Activated CD4-positive, alpha-beta memory T cell treated with anti-CD3 and anti-CD28 coated beads, Interleukin-2, amount 10 ng/mL, durations not matched to agents 7 days and 5 days (primary cell): ENCODE data around the gene SERPINA4. TPM values are rescaled to one million over a fixed set of nuclear protein-coding genes. Genes with fewer than 3 reads are reported as not detected.

Experiments used
- CTCF ChIA-PET: fragments of 350-600 bp; sonication (Branson Sonifier 250); formaldehyde crosslinking; loops from one replicate; lab custom pipeline; 2021; ENCODE audit warnings: antibody characterized with exemption, inconsistent platforms; lab: Charles Lee
- POLR2A ChIA-PET: fragments of 350-600 bp; sonication (Branson Sonifier 250); formaldehyde crosslinking; loops from one replicate; lab custom pipeline; 2021; ENCODE audit warnings: antibody characterized with exemption; lab: Charles Lee
- DNase-seq: peaks from one replicate; pipeline ENCODE4 v3.0.0-alpha.2; 2020
- H3K27ac Mint-ChIP-seq: one replicate; pipeline ENCODE4 v1.8.0; 2021; ENCODE audit warnings: mild to moderate bottlenecking, mixed read lengths
- H3K27me3 Mint-ChIP-seq: one replicate; pipeline ENCODE4 v1.8.0; 2021; ENCODE audit warnings: mixed read lengths
- H3K36me3 Mint-ChIP-seq: one replicate; pipeline ENCODE4 v1.8.0; 2021; ENCODE audit warnings: low read depth, mixed read lengths
- H3K4me1 Mint-ChIP-seq: one replicate; pipeline ENCODE4 v1.8.0; 2021; ENCODE audit warnings: mixed read lengths
- H3K4me3 Mint-ChIP-seq: one replicate; pipeline ENCODE4 v1.8.0; 2021; ENCODE audit warnings: mild to moderate bottlenecking, mixed read lengths
- H3K9me3 Mint-ChIP-seq: one replicate; pipeline ENCODE4 v1.8.0; 2021; ENCODE audit warnings: mixed read lengths
- total RNA-seq, 2 experiments: library from RNA; stranded (reverse); gene quantifications; one replicate each; pipeline ENCODE4 v1.2.3, GENCODE V29; 2021

SERPINA4 gene, protein sequence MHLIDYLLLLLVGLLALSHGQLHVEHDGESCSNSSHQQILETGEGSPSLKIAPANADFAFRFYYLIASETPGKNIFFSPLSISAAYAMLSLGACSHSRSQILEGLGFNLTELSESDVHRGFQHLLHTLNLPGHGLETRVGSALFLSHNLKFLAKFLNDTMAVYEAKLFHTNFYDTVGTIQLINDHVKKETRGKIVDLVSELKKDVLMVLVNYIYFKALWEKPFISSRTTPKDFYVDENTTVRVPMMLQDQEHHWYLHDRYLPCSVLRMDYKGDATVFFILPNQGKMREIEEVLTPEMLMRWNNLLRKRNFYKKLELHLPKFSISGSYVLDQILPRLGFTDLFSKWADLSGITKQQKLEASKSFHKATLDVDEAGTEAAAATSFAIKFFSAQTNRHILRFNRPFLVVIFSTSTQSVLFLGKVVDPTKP
- total RNA-seq: not detected

DNA sequence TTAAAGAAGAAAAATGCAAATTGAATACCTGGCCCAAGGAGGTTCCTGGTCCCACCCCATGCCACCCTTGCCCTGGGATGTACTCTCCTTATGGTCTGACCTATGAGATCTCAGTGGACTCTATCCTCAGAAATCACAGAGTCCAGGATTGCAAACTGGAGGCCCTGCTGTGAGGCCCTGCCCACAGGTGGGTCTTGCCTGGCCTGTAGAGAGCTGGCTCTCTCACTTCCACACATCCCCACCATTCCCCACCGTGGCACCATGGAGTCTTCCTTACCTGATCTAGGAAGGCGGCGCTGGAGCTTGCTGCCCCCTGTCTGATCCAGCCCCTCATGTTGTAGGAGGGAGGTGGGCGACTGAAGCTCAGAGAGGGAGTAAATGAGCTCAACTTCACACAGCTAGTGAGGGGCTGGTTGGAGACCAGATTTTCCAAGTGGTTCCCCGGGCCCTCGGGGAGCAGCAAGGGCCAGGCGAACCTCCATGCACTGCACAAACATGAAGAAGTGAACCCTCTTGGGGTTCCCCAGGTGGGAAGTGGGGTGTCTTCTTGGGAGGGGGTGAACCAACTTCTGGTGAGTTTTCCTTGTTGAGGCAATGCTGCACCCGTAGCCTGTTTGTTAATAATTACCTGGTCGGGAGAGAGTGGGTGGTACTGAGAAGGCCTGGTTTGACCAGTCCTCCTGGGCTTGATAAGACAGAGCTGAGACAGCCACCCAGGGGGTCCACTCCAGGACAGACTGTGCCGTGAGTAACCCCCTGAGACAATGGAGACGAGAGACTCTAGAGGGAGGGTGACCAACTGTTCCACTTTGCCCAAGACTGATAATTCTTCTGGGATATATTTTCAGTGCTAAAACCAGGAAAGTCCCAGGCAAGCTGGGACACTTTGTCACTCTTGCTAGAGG is at the start of gene SERPINA4:
Gene SERPINA4, plus strand, starts transcription at position 692 of the 905 bp plus-strand sequence. CDS start 2,041 bp downstream, outside the sequence.
- no peaks in the 10 kb centered on the region for H3K4me1 Mint-ChIP-seq
- no peaks in the 10 kb centered on the region for H3K36me3 Mint-ChIP-seq
- H3K27me3 Mint-ChIP-seq: no peaks in the 10 kb centered on the region
- DNase-seq: no peak
- no peak within 1 kb of the TSS for H3K4me3 Mint-ChIP-seq
- H3K27ac Mint-ChIP-seq: no peak within 1 kb of the TSS
- H3K9me3 Mint-ChIP-seq: peaks cover 3% of the 10 kb centered on the region
- ChIA-PET POLR2A (no interaction called here), CTCF (interaction anchor here (1.2 kb wide), 1 partner anchor 12 kb away, joined by 5 read pairs; no protein-coding TSS in a partner anchor)

DNA sequence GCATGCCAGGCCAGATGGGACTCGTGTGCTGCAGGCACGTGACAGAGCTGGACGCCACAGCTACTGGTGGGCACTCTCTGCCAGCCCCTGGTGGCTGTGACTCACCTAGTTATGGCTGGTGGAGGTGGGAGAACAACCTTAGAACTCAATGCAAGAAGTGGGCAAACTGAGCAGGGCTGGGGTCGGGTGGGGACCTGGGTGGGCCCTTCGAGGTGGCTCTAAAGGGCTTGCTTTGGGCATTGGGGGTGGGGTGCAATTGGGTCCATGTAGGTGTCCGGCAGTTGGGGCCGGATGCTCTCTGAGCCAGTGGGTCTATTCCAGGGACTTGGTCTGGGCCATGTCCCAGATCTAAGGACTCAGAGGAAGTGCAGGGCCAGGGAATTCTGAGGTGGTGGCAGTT is 46.9 kb upstream of the SERPINA4 start:
- no peaks in the 10 kb centered on the region for H3K4me1 Mint-ChIP-seq
- H3K9me3 Mint-ChIP-seq: peaks cover 2% of the 10 kb centered on the region
- H3K27ac Mint-ChIP-seq: no peak overlapping the region
- no peak overlapping the region for H3K4me3 Mint-ChIP-seq
- no peak for DNase-seq
- no peaks in the 10 kb centered on the region for H3K27me3 Mint-ChIP-seq
- H3K36me3 Mint-ChIP-seq: no peaks in the 10 kb centered on the region
- CTCF ChIA-PET: no interaction called here
- POLR2A ChIA-PET: no interaction called here

DNA sequence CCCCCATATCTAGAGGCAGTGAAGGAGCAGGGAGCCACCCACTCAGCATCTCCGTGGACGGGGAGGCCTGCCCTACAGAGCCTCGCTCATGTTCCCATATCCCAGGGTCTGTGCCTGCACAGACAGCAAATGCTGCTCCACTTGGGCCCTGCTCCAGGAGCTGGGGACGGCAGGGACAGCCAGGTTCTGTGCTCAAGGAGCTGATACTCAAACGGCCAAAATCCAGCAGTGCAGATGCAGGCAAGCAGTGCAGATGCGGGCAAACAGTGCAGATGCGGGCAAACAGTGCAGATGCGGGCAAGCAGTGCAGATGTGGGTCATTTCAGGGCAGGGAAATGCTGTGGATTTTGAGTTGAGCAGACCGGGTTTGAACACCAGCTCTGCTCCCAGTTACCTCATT is 45.8 kb upstream of the SERPINA4 start:
- Mint-ChIP-seq H3K27ac (no peak overlapping the region), H3K4me3 (no peak overlapping the region), H3K4me1 (no peaks in the 10 kb centered on the region), H3K9me3 (peaks cover 10% of the 10 kb centered on the region), H3K27me3 (no peaks in the 10 kb centered on the region), H3K36me3 (no peaks in the 10 kb centered on the region)
- CTCF ChIA-PET: no interaction called here
- DNase-seq: no peak
- POLR2A ChIA-PET: no interaction called here

DNA sequence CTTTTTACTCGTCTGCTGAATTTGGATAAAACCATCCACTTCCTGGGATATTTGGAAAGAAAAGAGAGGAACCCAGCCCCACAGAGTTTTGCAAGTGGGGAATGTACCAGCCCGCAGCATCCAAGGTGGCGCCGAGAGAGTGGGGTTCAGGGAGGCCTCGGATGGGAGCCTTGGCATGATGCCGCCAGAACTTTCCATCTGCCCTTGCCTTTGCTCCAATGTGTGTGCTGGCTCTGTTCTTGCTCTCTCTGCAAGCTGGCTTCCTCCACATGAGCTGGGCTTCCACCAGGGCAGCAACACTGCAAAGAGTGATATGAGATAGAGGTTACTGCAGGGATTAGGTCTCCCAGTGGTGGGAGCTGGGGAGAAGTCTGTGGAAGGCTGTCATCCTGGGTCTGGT is 45.4 kb upstream of the SERPINA4 start:
- Mint-ChIP-seq H3K27me3 (no peaks in the 10 kb centered on the region), H3K4me3 (no peak overlapping the region), H3K9me3 (peaks cover 10% of the 10 kb centered on the region), H3K4me1 (no peaks in the 10 kb centered on the region), H3K27ac (no peak overlapping the region), H3K36me3 (no peaks in the 10 kb centered on the region)
- DNase-seq: no peak
- POLR2A ChIA-PET: no interaction called here
- CTCF ChIA-PET: no interaction called here

DNA sequence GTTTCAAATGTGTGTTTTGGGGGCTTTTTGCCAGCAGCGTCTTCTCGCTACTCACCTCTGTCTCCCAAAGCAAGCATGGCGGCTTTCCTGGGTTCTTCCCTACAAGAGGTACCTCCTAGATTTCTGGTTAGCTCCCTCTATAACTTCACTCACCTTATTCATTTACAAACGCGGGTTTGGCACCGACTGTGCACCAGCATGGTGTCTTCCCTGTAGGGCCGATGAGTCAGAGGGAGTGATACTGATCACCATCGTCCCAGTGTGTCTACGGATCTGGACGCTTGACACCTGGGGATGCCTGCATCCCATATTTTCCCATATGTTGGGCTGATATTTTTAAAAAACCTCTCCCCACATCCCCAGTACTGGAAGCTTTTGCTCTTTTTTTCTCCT is 44.0 kb upstream of the SERPINA4 start:
- Mint-ChIP-seq H3K4me1 (no peaks in the 10 kb centered on the region), H3K9me3 (peaks cover 10% of the 10 kb centered on the region), H3K27ac (no peak overlapping the region), H3K4me3 (no peak overlapping the region), H3K27me3 (no peaks in the 10 kb centered on the region), H3K36me3 (no peaks in the 10 kb centered on the region)
- DNase-seq: no peak
- ChIA-PET POLR2A (no interaction called here), CTCF (no interaction called here)

DNA sequence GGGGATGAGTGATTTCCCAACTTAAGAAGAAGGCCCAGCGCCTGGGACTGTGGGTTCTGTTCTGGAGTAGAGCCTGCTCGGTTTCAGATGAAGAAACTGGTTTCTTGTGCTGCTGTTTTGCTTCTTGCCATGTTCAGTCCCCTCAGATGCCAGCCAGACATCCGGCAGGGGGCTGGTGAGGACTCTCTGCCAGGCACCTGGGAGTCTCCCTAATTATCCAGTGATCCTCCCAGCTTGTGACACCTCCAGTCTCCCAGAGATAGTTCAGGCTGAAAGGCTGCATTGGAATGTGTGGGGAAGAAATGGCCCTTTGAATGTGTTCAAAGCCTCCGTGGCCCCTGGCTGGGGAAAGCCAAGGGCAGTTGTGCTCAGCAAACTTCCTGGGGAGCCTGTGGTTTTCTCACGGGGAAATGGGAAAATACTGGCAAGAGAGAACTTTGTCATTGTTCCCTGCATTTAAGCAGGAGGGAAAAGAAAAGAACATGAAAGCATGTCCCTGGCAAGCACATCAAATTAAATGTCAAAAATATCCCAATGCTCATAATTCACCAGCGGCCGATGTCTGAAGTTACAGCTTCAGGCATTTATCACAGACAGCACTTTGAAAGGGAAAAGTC is 43.5 kb upstream of the SERPINA4 start:
- Mint-ChIP-seq H3K27ac (no peak overlapping the region), H3K36me3 (no peaks in the 10 kb centered on the region), H3K27me3 (no peaks in the 10 kb centered on the region), H3K4me1 (no peaks in the 10 kb centered on the region), H3K9me3 (peaks cover 10% of the 10 kb centered on the region), H3K4me3 (no peak overlapping the region)
- ChIA-PET CTCF (no interaction called here), POLR2A (no interaction called here)
- DNase-seq: no peak

DNA sequence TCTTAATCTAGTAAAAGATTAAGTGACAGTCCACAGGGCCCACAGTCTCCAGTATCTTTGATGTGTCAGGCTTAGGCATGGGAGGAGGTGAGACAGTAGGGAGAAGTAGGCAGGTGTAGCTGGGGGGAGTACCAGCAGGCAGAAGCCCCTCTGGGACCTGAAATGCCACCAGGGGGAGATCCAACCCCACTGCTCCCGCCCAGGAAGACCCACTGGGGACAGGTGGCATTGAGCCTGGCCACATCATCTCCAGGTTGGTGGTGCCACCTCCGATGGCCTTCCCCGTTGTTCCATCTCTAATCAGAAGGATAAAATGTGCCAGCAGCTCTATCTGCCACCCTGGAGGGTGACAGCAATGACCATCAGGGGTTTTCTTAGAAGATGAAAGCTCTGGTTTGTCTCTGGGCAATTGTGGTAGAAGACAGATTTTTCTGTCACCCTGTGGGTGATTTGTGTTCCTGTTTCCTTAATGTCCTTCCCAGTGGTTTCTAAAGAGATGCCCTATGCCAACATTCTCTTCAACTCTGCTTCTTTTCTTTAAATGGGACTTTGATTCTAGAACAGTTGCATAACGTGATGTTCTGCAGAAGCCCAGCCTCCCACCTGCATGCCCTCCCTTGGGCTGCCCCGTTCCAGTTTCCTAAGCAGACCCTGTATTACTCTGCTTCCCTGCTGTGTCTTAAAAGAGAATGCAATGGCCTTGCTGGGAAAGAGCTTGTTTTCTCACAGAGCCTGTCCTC is 39.7 kb upstream of the SERPINA4 start:
- H3K36me3 Mint-ChIP-seq: no peaks in the 10 kb centered on the region
- H3K27ac Mint-ChIP-seq: no peak overlapping the region
- no peak for DNase-seq
- POLR2A ChIA-PET: no interaction called here
- CTCF ChIA-PET: interaction anchor here (1.6 kb wide), 1 partner anchor 28 kb away, joined by 4 read pairs; no protein-coding TSS in a partner anchor
- H3K4me3 Mint-ChIP-seq: no peak overlapping the region
- no peaks in the 10 kb centered on the region for H3K27me3 Mint-ChIP-seq
- no peaks in the 10 kb centered on the region for H3K4me1 Mint-ChIP-seq
- peaks cover 10% of the 10 kb centered on the region for H3K9me3 Mint-ChIP-seq

DNA sequence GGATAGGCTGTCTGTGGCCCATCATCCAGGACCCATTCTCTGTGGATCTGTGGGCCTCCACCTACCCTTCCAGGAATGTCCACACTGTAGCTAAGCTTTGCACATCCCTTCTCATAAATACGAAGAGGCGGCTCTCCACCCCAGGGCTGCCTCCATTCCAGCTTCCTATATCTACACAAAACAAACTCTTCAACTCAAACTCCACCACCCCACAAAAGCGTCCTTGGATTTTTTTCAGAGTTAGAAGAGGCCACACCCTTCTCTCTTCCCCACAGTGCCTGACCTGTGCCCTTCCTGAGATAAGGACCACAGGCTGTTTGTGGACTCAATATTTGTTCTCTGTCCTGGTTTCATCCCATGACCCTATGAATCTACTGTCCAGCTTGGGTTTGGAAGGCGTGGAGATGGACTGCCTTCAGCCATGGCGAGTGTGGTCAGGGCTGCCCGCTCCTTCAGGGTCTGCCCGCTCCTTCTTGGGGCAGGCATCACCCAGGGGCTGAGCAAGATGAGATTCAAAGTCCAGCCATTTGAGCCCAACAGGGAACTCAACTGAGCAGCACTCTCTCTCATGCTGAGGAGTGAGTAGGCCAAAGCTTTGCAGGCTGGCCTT is 39.0 kb upstream of the SERPINA4 start:
- Mint-ChIP-seq H3K9me3 (peaks cover 10% of the 10 kb centered on the region), H3K27me3 (peaks cover under 1% of the 10 kb centered on the region), H3K36me3 (no peaks in the 10 kb centered on the region), H3K27ac (no peak overlapping the region), H3K4me3 (no peak overlapping the region), H3K4me1 (no peaks in the 10 kb centered on the region)
- DNase-seq: no peak
- ChIA-PET CTCF (interaction anchor here (1.6 kb wide), 1 partner anchor 27 kb away, joined by 4 read pairs; no protein-coding TSS in a partner anchor), POLR2A (no interaction called here)

DNA sequence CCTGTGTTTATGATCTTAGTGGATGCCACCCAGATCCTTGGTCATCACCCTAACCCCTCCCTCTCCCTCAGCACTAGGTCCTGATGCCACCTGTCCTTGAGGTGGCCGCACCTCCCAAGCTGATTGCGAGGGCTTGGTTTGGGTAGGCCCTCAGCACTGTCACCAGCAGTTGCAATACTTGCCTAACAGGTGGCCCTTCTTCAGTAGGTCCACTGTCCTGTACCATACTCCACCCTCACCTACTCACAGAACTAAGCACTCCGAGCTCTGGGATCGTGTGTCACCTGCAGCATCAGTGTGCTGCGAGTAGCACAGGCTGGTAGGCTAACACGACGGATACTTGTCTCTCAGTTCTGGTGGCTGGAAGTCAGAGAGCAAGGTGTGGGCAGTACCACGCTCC is 38.0 kb upstream of the SERPINA4 start:
- CTCF ChIA-PET: no interaction called here
- no peak overlapping the region for H3K27ac Mint-ChIP-seq
- H3K9me3 Mint-ChIP-seq: peaks cover 10% of the 10 kb centered on the region
- DNase-seq: no peak
- no peaks in the 10 kb centered on the region for H3K4me1 Mint-ChIP-seq
- H3K27me3 Mint-ChIP-seq: peaks cover 5% of the 10 kb centered on the region
- POLR2A ChIA-PET: no interaction called here
- H3K36me3 Mint-ChIP-seq: no peaks in the 10 kb centered on the region
- no peak overlapping the region for H3K4me3 Mint-ChIP-seq

DNA sequence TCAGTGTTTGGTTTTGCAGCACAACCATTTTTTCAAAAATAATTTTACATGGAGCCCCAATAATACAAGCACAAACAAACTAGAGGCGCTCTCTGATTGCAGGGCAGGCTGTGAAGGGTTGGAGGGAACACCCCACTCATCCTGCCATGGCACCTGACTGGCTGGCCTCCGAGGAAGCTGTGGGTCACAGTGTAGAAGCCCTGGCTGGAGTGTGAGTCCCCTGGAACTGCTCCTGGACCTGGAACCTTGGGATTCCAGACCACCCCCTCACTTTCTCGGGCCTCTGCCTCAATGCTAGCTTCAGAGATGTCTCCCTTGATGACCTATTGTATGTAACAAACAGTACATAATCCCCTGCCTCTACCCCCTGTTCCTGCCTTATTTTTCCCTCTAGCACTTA is 37.1 kb upstream of the SERPINA4 start:
- no peak overlapping the region for H3K4me3 Mint-ChIP-seq
- H3K36me3 Mint-ChIP-seq: no peaks in the 10 kb centered on the region
- no peak overlapping the region for H3K27ac Mint-ChIP-seq
- H3K27me3 Mint-ChIP-seq: peaks cover 6% of the 10 kb centered on the region
- H3K9me3 Mint-ChIP-seq: peaks cover 10% of the 10 kb centered on the region
- DNase-seq: no peak
- H3K4me1 Mint-ChIP-seq: no peaks in the 10 kb centered on the region
- ChIA-PET CTCF (no interaction called here), POLR2A (no interaction called here)

DNA sequence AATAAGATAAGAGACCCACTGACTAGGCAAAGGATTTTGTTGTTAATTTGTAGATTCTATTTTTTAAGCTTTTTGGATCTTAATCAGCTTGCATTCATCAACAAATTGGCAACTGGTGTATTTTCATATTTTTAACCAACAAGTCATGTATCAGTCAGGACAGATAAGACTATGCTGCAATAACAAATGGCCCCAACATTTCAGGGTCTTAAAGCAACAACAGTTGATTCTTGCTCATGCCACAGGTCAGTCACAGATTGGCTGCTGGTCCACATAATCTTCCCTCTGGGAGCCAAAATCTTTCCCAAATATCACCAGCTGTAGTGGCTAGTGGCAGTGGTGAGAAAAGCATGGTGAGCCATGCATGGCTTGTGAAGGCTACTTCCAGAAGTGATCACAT is 30.1 kb upstream of the SERPINA4 start:
- ChIA-PET CTCF (interaction anchor here (1.6 kb wide), 1 partner anchor 18 kb away, joined by 3 read pairs; no protein-coding TSS in a partner anchor), POLR2A (no interaction called here)
- Mint-ChIP-seq H3K36me3 (no peaks in the 10 kb centered on the region), H3K27ac (no peak overlapping the region), H3K9me3 (no peaks in the 10 kb centered on the region), H3K27me3 (peaks cover 15% of the 10 kb centered on the region), H3K4me3 (no peak overlapping the region), H3K4me1 (no peaks in the 10 kb centered on the region)
- no peak for DNase-seq

DNA sequence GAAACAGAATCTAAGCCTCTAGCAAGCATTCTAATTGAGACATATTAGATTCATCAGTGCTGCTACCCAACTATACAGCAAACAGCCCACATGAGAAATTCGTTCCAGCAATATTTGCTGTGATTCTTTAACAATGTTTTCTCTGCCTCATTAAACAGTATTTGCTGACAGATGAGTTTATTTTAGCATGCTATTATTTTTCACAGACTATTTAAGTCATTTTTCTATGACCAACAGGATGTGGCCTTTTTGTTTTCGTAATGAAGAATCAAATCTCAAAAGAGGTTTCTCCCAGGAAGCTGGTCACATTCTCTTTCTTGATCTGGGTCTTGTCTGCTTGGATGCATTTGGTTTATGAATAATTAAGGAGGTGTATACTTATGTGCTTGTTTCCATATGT is 28.8 kb upstream of the SERPINA4 start:
- H3K4me1 Mint-ChIP-seq: no peaks in the 10 kb centered on the region
- DNase-seq: no peak
- no peak overlapping the region for H3K27ac Mint-ChIP-seq
- no peak overlapping the region for H3K4me3 Mint-ChIP-seq
- no peaks in the 10 kb centered on the region for H3K9me3 Mint-ChIP-seq
- H3K36me3 Mint-ChIP-seq: no peaks in the 10 kb centered on the region
- ChIA-PET POLR2A (no interaction called here), CTCF (interaction anchor here (1.0 to 1.6 kb wide), 2 partner anchors 16 to 46 kb away, joined by 3 read pairs; no protein-coding TSS in a partner anchor)
- peaks cover 14% of the 10 kb centered on the region for H3K27me3 Mint-ChIP-seq
